Stromal cell of bone marrow (primary cell): ENCODE results near the gene C3orf70.
A peak's percentile ranks its signal among the peaks of the same experiment; 100 is the strongest.

Experiments used
- DNase-seq: peaks from one replicate; pipeline ENCODE4 v3.0.0-alpha.2; 2012; ENCODE audit warnings: low read depth

The C3orf70 gene, protein sequence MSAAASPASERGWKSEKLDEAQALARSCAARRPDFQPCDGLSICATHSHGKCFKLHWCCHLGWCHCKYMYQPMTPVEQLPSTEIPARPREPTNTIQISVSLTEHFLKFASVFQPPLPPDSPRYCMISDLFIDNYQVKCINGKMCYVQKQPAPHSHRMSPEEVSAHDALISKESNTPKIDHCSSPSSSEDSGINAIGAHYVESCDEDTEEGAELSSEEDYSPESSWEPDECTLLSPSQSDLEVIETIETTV

DNA sequence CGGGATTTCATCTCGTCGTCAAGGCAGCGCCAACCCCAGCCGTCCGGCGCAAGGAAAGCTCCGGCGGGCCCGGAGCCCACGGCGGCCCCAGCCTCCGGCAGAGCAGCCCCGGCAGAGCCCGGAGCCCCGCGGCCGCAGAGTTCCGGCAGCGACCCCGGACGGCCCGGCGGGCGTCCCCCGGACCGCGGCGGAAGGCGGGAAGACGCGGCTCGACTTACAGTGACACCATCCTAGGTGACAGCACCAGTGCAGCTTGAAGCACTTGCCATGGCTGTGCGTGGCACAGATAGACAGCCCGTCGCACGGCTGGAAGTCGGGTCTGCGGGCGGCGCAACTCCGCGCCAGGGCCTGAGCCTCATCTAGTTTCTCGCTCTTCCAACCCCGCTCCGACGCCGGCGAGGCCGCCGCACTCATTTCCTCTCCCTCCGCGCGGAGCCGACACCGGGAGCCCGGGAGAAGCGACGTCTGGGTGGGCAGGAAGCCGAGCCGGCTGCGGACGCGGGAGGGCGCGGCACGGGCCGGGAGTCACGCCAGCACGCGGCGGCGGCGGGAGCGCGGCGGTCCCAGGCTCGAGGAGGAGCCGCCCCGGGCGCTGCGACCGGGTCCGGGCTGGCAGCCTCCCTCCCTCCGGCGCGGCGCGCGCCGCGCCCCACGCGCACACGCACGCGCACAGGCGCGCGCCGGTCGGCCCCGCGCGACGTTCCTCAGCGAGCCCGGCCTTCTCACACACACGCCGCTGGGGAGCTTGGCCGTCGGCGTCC is at the start of gene C3orf70:
Gene C3orf70, minus strand, starts transcription at position 651 of the 761 bp plus-strand sequence. Its CDS starts 237 bp downstream, at position 414.
- DNase-seq = no peak

DNA sequence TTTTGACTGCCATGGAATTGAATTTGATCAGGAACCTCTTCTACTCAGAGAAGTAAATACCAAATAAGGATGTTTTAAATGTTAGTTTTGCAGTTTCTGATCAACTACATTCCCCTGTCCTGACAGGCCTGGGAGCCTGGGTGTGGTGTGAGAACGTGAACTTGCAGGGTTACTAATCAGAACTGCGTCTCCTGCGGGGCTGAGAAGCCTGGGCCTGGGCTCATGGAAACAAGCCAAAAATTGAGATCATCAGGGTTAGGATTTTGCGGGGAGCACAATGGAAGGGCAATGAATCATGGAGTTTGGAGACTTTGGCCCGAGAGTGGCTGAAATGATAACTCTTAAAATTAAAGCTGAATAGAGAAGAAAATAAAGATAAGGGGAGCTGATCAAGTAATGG is 47.8 kb upstream of the C3orf70 start:
- peak; percentile 71 for DNase-seq

DNA sequence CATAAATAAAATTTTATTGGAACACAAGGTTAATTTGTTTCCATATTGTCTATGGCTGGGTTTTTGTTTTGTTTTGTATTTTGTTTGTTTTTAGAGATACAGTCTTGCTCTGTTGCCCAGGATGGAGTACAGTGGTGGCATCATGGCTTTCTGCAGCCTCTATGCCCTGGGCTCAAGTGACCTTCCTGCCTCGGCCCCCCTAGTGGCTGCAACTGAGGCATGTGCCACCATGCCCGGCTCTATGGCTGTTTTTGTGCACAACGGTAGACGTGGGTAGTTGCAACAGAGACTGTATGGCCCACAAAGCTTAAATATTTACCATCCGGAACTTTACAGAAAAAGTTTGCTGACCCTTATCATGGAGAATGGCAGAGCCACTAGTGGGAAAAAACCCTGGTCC is 46.8 kb upstream of the C3orf70 start:
- no peak for DNase-seq

DNA sequence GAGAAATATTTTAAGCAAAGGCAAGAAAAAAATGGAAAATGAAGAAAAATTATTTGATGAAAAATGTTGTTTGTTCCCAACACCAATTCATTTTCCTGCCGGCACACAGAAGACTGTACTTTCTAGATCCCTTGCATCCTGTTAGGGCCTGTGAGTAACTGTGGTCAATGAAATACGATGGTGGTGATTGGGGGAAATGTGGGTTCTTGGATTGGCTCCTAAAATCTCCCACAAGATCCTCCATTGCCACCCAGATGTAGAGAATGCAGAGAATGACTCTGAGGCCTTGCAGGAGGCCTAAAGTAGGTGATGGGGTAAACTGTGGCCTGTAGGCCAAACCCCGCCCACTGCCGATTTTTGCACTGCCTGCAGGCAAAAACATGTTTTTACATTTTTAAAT is 46.3 kb upstream of the C3orf70 start:
- no peak for DNase-seq

DNA sequence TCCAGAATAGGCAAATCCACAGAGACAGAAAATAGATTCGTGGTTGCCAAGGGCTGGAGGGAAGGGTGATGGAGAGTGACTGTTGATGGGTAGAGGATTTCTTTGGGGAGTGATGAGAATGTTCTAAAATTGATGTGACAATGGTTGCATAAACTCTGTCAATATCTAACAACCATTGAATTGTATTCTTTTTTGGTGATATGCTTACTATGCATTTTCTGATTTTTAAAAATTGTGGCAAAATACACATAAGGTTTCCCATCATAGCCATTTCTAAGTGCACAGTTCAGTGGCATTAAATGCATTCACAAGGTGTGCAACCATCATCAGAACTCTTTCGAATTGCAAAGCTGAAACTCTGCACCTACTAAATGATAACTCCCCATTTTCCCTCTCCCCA is 44.2 kb upstream of the C3orf70 start:
- DNase-seq = no peak

DNA sequence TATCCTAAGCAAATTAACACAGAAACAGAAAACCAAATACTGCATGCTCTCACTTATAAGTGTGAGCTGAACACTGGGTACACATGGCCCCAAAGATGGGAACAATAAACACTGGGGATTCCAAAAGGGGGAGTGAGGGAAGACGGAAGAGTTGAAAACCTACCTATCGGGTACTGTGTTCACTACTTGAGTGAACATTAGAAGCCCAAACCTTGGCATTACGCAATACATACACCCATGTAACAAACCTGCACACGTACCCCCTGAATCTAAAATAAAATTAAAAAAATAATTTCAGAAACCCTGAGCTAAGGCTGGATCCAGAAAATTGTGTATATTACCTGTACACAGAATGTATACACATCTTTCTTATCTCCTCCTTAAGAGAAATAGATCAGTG is 42.8 kb upstream of the C3orf70 start:
- DNase-seq = no peak

DNA sequence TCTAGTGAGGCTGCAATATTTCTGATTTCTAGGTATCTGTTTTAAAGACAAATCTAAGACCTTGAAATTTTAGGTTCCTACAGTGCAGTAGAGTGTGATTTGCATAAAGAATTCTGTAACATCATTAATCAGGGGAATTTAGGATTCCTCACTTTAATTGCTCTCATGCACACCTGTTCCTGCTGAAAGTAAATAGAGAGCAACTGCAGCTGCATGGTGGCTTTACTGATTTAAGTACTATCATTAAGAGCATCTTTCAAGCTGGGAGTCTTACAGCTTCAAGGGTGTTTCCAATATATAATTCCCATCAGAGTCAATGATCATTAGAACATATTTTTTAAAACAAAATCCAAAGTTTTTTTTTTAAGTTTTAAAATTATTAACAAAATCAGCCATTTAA is 36.0 kb upstream of the C3orf70 start:
- DNase-seq = no peak

DNA sequence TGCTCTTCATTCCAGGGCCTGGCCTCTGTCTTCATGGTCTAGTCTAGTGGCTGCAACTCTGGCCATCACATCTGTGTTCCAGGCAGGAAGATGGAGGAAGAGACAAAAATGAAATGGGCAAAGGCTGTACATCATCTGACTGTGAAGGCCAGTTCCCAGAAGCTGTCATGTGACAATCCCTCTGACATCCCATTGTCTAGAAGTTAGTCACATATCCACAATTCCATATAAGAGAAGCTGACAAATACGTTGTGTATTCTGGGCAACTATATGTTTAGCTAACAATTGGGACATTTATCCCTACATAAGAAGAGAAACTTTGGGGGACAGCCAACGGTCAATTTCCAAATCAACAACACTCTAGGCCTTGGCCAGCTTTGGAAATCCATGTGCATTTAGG is 34.5 kb upstream of the C3orf70 start:
- no peak for DNase-seq

DNA sequence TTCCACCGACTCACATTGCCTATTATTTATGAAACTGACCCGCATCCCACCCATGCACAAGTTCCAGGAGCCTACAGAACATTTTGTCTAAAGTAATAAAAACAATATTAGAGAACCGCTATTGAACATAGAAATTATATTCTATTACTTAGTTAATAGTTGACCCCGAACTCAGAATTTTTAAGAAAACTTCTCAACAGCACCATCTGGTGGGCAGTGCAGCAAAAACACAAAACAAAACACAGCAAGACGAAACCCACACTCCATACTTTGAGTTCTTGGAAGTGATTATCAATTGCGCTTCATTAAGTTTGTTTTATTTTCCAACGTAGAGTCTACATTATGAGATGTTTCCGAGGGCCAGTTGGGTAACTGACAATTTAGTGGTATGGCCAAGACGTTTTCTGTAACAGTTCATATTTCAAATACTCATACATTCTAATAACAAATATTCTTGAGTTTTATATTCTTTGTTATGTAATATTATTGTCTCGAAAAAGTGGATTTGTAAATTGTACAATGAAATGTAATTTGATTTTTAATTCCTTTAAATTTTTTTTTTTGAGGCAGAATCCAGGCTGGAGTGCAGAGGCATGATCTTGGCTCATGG is 24.0 kb upstream of the C3orf70 start:
- DNase-seq = peak; percentile 8

DNA sequence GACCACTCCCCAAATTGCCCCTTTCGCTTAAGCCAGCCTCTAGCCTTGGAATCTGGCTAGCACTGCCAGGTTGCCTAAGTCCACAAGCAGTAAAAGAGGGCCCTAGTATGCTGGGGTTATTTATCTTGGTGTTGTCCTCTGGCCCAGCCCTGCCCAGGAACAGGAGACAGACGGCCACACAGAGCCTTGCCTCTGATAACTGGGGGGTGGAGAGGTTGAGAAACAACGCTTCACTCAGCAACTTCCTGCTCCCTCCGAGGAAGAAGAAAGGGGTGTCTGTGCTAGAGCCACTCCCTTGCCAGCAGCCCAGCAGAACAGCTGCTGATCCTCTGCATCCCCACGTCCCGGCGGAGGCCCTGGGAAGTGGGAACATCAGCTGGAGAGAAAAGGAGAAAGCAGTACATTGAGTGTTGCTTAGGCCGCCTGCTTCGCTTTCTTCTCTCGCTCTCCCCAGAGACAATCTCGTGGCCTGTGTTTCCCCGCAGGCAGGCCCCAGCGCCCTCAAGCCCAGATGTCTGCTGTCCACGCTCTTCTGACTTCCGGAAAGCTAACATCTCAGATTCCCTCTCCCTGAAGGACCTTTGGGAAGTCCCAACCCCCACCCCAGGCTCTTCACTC is 22.6 kb upstream of the C3orf70 start:
- DNase-seq = no peak

DNA sequence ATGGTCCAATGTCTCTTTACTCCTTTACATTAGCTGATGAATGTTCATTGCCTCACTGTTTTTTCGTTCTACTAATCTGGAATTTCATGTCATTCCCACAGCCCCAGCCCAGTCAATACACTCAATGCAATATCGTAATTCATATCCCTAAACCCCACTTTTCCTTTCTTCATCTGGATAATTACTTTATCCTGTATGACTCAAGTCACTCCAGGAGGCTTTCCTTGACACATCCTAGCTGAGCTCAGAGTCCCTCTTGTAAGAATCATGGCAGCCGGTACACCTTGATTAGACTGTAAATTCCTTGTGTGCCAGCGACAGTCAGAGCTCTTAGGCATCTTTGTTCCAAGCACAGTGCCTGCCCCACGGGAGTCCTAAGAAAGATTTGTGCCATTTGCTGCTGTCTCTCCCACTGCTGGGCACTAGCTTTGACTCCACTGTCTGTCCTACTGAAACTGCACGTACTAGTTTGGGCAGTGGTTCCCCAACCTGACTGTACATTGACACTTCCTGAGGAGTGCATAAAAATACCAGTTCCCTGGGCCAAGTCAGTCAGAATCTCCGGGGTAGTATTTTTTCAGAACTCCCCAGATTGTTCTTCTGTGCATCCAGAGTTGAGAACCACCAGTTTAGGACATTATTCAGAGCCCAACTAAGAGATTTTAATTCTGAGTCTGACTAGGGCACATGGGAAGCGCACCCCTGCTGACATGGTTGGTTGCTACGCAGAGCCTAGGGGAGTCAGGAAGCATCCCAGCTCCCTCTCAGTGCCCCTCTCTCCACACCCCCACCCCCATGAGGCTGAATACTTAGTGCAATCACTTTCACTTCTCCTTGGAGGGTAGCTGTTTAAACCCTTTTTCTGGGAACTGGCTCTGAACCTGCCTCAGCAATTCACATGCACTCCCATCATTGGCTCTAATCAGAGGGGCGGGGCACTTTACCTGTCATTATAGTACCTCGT is 19.5 kb upstream of the C3orf70 start:
- no peak for DNase-seq

DNA sequence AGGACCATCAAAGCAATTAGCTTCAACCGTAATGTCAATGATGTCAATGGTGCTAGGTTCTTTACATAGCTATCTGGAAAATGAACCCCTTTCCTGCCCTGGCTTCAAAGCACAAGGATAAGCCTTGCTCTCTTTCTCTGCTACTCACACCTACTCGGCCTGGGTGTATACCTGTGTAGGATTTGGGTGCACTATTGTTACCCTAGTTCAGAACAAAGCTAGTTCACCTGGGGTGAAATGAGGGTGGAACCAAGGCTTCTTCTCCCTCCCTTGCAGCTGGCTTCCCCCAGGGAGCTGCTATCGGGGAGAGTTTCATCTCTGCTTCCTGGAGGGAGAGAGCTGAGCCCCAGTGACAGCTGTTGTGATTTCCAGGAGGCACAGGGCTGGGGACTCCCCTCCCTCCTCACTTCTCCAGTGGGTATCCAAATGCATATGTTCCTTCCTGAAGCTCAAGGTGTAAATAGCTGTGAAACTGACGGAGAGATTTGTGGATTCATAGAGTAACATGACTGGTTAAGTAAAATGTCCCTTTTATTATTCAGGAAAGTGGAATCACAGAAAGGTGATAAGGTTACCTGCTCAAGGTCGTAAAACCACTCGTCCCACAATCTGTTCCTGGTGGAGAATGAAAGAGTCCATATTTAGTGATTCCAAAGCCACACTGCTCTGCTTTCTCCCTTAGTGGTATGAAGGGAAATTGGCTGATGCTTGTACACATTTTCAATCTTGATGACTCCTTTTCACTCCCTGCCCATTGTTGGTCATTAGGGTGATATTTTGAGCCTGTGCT is 11.8 kb upstream of the C3orf70 start:
- no peak for DNase-seq

DNA sequence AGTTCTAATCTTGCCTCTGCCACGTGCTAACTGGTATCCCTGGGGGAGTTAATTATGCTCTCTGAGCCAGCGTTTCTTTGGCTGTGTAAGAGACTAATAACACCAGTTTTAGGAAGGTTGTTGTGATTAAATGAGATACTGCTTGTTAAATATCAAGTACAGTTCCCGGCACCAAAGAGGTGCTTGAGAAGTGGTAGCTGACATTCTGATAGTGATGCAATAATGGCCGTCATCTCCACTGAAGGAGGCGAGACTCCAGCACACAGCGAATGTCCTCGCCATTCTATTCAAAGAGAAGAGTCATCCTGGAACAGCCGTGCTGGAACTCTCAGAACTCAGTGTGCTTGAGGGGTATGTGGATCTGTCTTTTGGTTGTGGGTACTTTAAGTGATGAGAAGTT is 9.8 kb upstream of the C3orf70 start:
- no peak for DNase-seq

DNA sequence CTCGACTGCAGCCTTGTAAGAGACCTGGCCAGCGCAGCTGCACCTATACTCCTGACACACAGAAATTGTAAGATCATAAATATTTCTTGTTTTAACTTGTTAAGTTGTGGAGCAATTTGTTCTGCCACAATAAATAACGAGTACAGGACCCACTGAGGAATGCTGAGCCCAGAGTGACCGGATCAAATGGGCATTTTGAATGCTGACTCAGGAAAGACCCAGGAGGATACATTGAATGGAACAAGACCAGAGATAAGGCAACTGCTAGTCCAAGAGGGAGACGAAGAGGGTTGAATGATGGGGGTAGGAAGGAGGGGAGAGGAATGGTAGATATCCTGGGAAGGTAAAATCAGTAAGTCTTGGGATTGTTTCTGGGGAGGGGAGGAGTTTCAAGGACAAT is 8.9 kb upstream of the C3orf70 start:
- DNase-seq = no peak

DNA sequence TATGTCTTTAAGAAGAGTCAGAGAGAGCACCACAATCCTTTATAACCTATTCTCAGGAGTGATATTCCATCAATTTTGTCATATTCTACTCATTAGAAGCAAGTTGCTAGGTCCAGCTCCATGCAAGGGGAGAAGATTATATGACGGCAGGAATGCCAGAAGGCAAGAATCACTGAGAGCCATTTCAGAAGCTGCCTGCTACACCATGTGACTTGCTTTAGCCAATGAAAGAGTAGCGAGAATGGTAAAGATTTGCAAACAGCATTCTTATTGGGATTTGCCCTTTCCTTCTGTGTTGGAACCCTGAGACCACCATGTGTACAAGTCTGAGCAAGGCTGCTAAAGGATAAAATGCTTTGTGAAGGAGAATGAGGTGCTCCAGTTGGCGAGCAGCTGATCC is 4.5 kb upstream of the C3orf70 start:
- no peak for DNase-seq

DNA sequence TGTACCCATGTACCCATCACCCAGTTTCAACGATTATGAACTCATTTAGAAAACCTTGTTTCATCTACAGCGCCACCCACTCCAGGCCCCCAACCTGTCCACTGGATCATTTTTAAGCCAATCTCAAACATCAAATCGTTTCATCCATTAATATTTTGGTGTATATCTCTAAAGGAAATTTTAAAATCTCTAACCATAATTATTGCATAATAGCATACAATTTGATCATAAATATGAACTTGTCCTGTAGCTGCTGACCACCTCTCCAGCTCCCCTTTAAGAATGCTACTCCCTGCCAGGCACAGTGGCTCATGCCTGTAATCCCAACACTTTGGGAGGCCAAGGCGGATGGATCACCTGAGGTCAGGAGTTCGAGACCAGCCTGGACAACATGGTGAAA is 2.8 kb upstream of the C3orf70 start:
- no peak for DNase-seq

DNA sequence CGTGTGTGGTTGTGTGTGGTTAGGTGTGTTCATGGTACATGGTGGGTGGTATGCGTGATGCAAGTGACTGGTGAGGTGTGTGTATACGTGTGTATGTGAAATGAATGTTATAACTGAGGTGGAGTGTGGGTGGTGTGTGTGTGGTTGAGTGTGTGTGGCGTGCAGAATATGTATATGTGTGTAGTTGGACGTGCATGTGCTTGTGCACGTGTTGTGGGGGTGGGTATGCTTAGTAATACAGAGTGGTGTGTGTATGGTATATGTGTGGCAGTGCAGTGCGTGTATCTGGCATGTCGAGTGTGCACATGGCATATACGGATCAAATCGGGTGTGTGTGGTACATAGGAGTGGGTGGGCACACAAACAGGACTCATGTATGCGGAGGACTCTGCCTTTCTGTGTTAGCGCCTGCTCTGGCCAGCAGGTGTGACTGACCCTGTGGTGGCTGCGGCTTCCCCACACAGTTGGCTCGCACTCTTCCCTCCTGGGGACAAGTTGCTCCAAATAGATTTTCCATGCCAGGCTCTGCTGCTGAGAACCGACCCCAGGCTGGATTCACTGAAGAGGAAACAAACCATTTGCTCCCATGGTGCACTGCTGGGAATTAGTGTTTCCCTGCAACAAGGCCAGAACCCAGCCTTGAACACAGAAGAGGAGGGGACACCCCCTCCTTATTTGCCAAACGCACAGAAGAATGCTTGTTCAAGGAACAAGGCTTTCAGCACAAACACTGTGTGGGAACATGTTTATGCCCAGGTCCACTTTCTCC is 1.2 kb upstream of the C3orf70 start:
- DNase-seq = no peak

DNA sequence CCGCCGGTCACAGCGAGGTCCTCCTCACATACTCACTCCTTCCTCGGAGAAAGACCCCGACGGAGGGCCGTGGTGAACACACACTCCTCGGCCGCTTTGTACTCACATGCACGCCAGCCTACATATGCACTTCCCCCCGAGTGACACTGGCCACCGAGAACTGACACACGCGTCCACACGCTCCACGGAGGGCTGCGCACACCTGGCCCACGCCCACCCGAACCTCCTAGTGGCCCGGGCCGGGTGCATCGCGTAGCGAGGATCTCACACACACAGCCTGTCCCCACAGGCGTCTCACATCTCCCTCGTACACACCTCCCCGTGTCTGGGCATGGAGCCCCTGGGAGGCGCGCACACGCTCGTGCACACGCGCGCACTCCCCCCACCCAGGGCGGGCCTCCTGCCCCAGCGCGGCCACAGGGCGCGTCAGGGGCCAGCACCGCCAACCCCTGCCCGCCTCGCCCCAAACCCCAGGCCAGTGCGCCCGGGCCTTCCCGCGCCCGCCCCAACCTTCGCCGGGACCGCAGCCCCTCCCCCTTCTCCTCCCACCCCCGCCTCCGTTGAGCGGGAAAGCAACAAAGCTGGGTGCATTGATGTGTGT is 411 bp upstream of the C3orf70 start:
- DNase-seq = no peak

DNA sequence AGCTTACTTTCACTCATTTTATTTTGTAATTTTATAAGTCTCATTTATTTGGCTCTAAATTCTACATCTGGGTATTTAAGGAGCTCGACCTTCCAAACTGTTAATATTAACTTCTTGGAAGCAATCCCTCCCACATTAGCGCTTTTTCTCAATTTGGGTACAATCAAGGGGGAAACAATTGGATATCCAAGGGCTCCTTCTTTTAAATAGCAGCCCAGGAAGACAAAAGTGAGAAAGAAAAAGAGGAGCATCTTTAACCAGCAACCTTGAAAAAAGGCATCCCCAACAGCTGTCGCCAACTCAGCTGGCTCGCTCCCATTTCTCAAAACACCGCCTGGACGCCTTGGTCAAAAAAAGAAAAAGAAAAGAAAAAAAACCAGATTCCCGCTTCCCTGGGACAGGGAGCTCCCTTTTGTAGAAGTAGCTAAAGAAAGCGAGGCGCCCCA is 873 bp downstream of the C3orf70 start:
- DNase-seq = no peak
